Glutamatergic neuron (in vitro differentiated cells): ENCODE results near the gene SLC7A7. TPM values are rescaled to one million over a fixed set of nuclear protein-coding genes. Genes with fewer than 3 reads are reported as not detected.

Experiments used
- DNase-seq: peaks from one replicate; pipeline ENCODE4 v3.0.0; 2022
- H3K27ac Mint-ChIP-seq: one replicate; pipeline ENCODE4 v1.8.0; 2020; ENCODE audit warnings: mild to moderate bottlenecking, mixed read lengths, inconsistent platforms; ENCODE audit not compliant: unreplicated experiment
- H3K27me3 Mint-ChIP-seq: one replicate; pipeline ENCODE4 v1.8.0; 2020; ENCODE audit warnings: mild to moderate bottlenecking, moderate library complexity, mixed read lengths, inconsistent platforms; ENCODE audit not compliant: unreplicated experiment
- H3K36me3 Mint-ChIP-seq: one replicate; pipeline ENCODE4 v1.8.0; 2020; ENCODE audit warnings: mild to moderate bottlenecking, mixed read lengths, inconsistent platforms; ENCODE audit not compliant: unreplicated experiment
- H3K4me1 Mint-ChIP-seq: one replicate; pipeline ENCODE4 v1.8.0; 2020; ENCODE audit warnings: mild to moderate bottlenecking, low read depth, mixed read lengths, inconsistent platforms; ENCODE audit not compliant: unreplicated experiment
- H3K4me3 Mint-ChIP-seq: one replicate; pipeline ENCODE4 v1.8.0; 2020; ENCODE audit warnings: mild to moderate bottlenecking, mixed read lengths, inconsistent platforms; ENCODE audit not compliant: unreplicated experiment
- H3K9me3 Mint-ChIP-seq: one replicate; pipeline ENCODE4 v1.8.0; 2020; ENCODE audit warnings: mild to moderate bottlenecking, moderate library complexity, mixed read lengths, inconsistent platforms; ENCODE audit not compliant: unreplicated experiment
- total RNA-seq: library from RNA; stranded (reverse); fragmentation: NEBNext Ultra II Directional; extraction: Animal tissue kit (Norgen Biotek cat#: 25700); gene quantifications from one replicate; pipeline ENCODE4 v1.2.1, GENCODE V29; 2021; ENCODE audit not compliant: unreplicated experiment
- TF ChIP-seq, protein P1 (sequence below): fragments of 200-600 bp; sonication (generic); IDR thresholded peaks from one replicate; pipeline ENCODE4 v1.5.0; 2021; ENCODE audit not compliant: partially characterized antibody, unreplicated experiment

Gene SLC7A7
- total RNA-seq, 1 donor from 2014 or later: 1.7 TPM

DNA sequence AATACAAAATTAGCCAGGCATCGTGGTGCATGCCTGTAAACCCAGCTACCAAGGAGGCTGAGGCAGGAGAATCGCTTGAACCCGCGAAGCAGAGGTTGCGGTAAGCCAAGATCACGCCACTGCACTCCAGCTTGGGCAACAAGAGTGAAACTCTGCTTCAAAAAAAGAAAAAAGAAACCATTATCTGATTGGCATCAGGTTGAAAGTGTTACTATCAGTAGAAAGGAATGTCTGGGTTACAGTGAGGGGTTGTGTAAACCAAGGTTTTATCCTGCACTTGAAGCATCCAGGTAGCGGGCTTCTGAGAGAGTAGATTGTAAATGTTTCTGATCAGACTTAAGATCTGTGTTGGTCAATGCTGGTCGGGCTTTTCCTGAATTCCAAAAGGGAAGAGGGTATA is 62.8 kb downstream of the SLC7A7 start:
- H3K4me3 Mint-ChIP-seq: no peak overlapping the region
- H3K9me3 Mint-ChIP-seq: no peaks in the 10 kb centered on the region
- TF ChIP-seq, protein P1, sequence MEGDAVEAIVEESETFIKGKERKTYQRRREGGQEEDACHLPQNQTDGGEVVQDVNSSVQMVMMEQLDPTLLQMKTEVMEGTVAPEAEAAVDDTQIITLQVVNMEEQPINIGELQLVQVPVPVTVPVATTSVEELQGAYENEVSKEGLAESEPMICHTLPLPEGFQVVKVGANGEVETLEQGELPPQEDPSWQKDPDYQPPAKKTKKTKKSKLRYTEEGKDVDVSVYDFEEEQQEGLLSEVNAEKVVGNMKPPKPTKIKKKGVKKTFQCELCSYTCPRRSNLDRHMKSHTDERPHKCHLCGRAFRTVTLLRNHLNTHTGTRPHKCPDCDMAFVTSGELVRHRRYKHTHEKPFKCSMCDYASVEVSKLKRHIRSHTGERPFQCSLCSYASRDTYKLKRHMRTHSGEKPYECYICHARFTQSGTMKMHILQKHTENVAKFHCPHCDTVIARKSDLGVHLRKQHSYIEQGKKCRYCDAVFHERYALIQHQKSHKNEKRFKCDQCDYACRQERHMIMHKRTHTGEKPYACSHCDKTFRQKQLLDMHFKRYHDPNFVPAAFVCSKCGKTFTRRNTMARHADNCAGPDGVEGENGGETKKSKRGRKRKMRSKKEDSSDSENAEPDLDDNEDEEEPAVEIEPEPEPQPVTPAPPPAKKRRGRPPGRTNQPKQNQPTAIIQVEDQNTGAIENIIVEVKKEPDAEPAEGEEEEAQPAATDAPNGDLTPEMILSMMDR: no peak
- H3K4me1 Mint-ChIP-seq: no peaks in the 10 kb centered on the region
- H3K27me3 Mint-ChIP-seq: peaks cover 2% of the 10 kb centered on the region
- no peak for DNase-seq
- H3K27ac Mint-ChIP-seq: no peak overlapping the region
- no peaks in the 10 kb centered on the region for H3K36me3 Mint-ChIP-seq

DNA sequence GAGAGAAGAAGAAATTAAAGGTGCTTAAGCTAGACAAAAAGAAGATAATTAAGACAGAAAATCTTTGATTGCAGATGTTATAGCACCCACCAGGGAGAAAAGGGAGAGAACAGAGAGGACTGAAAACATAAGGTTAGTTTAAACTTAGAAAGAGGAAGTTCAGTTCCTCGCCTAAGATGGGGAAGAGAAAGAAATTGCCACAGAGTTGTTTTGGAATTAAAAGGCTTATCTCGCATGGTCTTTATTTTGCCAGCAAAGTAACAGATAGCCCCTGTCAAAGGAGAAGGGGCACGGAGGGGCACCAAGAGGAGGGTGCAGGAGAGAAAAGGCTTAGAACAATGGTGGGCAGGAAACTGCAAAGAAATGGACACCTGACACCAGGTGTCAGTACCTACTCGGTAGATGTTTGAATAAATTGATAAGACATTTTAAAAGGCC is 66.6 kb downstream of the SLC7A7 start:
- no peak overlapping the region for H3K4me3 Mint-ChIP-seq
- DNase-seq: no peak

DNA sequence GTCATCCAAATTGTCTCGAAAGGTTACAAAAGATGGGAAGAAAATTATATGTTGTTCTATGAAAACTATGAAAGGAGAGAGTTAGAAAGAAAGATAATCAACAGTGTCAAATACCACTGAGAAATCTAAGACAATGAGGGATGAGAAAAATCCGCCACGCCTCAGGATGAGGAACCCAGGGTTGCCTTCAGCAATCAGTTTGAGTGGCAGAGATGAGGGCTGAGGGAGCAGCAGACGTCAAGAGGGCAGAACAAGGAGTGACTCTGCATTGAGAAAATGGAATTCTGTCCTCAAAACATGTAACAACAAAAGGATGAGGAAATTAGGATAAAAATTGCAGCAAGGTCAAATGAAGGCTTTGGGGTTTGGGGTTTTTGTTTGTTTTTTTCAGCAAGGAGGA is 67.0 kb downstream of the SLC7A7 start:
- DNase-seq: no peak
- Mint-ChIP-seq H3K4me1 (no peaks in the 10 kb centered on the region), H3K4me3 (no peak overlapping the region), H3K36me3 (no peaks in the 10 kb centered on the region), H3K9me3 (no peaks in the 10 kb centered on the region), H3K27me3 (peaks cover 2% of the 10 kb centered on the region), H3K27ac (no peak overlapping the region)
- TF ChIP-seq, protein P1: no peak

More for the DNA sequence above, 66.6 kb downstream of the SLC7A7 start:
- Mint-ChIP-seq H3K4me1 (no peaks in the 10 kb centered on the region), H3K36me3 (no peaks in the 10 kb centered on the region), H3K27ac (no peak overlapping the region), H3K27me3 (peaks cover 2% of the 10 kb centered on the region), H3K9me3 (no peaks in the 10 kb centered on the region)
- TF ChIP-seq, protein P1: no peak

DNA sequence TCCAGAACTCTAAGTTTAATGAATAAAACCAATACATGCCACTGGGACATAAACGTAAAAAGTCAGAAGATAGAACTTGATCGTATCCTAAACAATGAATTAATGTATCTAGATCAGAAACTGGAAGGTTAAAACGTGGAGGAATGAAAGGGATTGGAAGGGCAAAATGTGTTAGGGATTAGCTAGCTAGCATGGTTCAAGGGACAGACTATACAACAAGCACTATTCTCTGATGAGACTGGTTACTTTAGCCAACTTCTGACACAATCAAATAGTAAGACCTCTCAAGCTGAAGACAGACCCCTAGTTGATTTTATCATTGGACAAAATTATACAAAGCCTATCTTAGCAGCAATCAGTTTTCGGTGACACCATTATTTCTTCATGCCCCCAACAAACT is 67.5 kb downstream of the SLC7A7 start:
- Mint-ChIP-seq H3K27me3 (peaks cover 2% of the 10 kb centered on the region), H3K9me3 (no peaks in the 10 kb centered on the region), H3K4me3 (no peak overlapping the region), H3K36me3 (no peaks in the 10 kb centered on the region), H3K4me1 (no peaks in the 10 kb centered on the region), H3K27ac (no peak overlapping the region)
- TF ChIP-seq, protein P1: no peak
- DNase-seq: no peak

DNA sequence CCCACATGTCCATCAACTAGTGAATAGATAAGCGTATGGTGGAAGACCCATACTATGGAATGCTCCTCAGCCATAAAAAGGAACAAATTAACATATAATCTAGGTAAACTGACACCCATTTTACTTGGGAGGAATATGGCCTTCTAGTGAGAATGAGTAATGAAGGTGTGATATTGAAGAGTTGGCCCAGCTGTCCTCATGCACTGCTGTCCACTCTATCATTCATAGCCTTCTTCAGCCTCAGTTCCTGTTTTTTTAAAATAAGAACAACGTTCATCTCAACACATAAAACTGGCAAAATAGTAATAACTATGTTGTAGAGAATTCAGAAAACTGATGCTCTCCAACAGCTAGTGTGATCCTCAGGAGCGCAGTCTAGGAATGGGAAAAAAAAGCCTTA is 75.2 kb downstream of the SLC7A7 start:
- DNase-seq: no peak
- no peaks in the 10 kb centered on the region for H3K4me1 Mint-ChIP-seq
- no peak overlapping the region for H3K27ac Mint-ChIP-seq
- H3K36me3 Mint-ChIP-seq: peaks cover 4% of the 10 kb centered on the region
- TF ChIP-seq, protein P1: no peak
- no peak overlapping the region for H3K4me3 Mint-ChIP-seq
- no peaks in the 10 kb centered on the region for H3K27me3 Mint-ChIP-seq
- H3K9me3 Mint-ChIP-seq: peaks cover 2% of the 10 kb centered on the region
